CD4-positive, alpha-beta T cell treated with Interferon gamma for 1 hour (primary cell): Measurements from ENCODE around the gene ALPG.

Experiments used
- DNase-seq: peaks from one replicate; pipeline ENCODE4 v3.0.0-alpha.2; 2020

ALPG gene

DNA sequence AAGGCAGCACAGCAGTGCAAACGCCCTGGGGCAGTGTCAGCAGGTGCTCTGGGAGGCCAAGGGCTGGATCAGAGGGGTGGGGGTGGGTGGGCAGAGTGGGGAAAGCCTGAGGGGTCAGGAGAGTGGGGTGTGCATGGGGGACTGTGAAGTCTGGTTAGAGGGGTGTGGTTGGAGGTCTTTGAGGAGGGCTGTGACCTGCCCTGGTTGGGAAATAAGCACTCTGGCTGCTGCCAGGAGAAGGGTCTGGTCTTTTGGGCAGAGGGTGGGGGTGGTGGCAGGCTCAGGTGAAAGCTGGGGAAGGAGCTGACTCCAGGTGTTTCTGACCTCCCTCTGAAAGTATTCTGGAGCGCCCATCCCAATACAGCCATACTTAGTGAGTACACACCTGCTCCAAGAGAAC, 53.5 kb downstream of the ALPG start:
- no peak for DNase-seq
